GM18873 (cell line): ENCODE measurements around the gene BAIAP3.
"Not testable (repeated sequence)": the region's sequence is repeated elsewhere in the genome, so short reads cannot be mapped to it uniquely, and the experiment has no call there.

Experiments
- ATAC-seq: cut with Tn5 transposase; IDR thresholded peaks from one replicate; pipeline ENCODE4 v1.9.1; 2021; ENCODE audit warnings: mild to moderate bottlenecking, moderate library complexity, moderate number of reproducible peaks; ENCODE audit not compliant: unreplicated experiment, low FRiP score

BAIAP3 gene, protein sequence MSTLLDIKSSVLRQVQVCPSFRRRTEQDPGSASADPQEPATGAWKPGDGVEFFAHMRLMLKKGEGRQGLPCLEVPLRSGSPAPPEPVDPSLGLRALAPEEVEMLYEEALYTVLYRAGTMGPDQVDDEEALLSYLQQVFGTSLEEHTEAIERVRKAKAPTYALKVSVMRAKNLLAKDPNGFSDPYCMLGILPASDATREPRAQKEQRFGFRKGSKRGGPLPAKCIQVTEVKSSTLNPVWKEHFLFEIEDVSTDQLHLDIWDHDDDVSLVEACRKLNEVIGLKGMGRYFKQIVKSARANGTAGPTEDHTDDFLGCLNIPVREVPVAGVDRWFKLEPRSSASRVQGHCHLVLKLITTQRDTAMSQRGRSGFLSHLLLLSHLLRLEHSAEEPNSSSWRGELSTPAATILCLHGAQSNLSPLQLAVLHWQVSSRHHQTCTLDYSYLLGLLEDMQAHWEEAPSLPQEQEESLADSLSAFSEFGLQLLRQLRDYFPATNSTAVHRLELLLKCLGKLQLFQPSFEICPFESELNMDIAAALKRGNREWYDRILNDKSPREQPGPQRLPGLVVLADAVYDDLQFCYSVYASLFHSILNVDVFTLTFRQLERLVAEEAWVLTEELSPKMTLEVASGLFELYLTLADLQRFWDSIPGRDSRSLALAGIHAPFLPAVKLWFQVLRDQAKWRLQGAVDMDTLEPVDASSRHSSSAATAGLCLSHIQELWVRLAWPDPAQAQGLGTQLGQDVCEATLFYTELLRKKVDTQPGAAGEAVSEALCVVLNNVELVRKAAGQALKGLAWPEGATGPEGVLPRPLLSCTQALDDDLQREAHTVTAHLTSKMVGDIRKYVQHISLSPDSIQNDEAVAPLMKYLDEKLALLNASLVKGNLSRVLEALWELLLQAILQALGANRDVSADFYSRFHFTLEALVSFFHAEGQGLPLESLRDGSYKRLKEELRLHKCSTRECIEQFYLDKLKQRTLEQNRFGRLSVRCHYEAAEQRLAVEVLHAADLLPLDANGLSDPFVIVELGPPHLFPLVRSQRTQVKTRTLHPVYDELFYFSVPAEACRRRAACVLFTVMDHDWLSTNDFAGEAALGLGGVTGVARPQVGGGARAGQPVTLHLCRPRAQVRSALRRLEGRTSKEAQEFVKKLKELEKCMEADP

GRCh38 chr16:1333149-1333812 lies at the start of gene BAIAP3:
Gene BAIAP3 (plus strand): TSS chr16:1333645. CDS start chr16:1338550, 4,905 bp downstream.
- no peak for ATAC-seq

DNA sequence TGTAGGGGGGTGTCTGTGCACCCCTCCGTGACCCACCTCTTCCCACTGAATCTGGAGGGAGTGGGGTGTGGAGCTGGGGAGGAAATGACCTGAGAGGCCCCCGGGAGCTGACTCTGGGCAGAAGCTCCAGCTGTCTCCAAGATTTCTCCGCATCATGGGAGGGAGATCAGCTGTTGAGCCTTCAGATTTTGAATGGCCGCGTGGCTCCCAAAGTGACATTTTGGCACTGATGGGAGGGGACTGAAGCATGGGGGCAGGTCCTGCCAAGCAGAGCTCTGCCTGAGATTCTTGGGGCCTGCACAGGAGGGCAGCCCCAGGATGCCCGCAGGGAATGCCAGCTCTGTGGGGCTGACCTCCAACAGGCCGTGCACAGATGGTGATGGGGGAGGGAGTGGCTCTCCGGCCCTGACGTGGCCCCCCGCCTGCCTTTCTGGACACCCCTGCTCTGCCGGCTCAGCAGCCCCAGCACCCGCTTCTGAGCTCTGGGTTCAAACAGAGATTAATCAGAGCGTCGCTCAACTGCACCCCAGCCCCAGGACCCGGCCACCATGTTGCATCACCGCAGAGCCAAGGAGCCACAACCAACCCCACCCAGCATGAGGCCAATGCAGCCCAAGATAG lies 49.3 kb upstream of the BAIAP3 start:
- no peak for ATAC-seq

- no peak for ATAC-seq
Observed at GRCh38 chr16:1285669-1286512, 47.6 kb upstream of the BAIAP3 start.

DNA sequence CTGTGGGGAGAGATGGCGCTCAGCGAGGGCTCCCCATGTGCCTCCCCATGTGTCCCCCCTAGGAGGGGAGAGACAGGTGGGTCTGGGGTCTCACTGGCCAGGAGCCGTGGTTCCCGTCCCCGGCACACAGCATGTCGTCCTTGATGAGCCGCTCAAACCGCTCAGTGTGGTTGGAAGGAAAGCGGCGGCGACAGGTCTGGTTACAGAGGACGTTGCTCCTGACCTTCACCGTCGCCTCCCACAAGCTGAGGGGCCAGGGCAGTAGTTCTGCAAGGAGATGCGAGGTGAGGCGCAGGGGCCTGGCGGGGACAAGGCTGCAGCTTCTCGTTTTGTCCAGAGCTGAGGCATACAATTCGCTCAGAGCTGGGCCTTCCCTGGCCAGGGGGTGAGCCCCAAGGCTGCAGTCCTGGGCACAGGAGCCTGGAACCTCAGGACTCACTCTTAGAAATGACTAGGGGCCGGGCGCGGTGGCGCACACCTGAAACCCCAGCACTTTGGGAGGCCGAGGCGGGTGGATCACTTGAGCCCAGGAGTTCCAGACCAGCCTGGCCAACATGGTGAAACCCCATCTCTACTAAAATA lies 46.8 kb upstream of the BAIAP3 start:
- ATAC-seq, result no peak

DNA sequence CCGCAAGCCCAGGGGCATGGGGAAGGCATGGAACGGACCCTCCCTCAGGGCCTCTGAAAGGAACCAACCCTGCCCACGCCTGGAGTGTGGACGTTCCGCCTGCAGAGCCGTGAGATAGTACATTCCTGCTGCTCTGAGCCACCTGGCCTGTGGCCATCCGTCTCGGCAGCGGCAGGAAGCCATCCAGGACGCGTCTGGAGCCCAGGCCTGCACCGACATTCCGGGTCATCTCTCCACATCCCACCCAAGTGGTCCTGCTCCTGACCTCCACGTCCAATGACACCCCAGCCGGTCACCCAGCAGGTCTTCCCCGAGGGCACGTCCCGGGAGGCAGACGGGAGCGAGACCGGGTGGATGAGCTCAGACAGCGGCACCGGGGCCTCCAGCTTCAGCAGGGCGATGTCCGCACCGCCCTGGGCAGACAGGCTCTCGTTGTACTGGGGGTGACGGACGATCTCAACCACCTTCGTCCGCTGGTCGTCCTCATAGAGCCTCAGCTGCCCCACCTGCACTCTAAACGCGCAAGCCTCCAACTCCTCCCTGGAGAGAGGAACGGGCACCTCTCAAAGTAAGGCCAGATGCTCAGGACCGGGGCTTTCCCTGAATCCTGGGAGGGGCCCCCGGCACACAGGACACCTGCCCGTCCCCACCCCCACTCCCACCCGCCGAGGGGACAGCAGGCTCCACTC lies 45.3 kb upstream of the BAIAP3 start:
- no peak for ATAC-seq

- no peak for ATAC-seq
Observed at GRCh38 chr16:1288813-1289476, 44.5 kb upstream of the BAIAP3 start.

DNA sequence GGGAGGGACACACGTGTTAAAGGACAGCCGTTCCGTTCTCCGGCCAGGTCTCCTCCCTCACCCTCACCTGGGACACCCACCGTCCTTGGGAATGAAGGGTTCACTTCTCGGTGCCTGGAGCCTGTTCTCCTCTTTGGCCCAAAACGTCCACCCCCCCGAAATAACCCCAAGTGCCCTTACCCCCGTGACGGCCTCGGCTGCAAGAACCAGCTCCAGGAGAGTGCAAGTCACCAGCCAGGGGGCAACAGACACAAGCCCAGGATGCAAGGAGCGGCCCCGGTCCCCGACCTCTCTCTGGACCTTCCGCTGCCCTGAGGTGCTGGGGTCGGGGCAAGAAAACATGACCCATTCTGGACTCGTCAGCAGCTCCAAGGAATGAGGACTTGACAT lies 44.0 kb upstream of the BAIAP3 start:
- no peak for ATAC-seq

DNA sequence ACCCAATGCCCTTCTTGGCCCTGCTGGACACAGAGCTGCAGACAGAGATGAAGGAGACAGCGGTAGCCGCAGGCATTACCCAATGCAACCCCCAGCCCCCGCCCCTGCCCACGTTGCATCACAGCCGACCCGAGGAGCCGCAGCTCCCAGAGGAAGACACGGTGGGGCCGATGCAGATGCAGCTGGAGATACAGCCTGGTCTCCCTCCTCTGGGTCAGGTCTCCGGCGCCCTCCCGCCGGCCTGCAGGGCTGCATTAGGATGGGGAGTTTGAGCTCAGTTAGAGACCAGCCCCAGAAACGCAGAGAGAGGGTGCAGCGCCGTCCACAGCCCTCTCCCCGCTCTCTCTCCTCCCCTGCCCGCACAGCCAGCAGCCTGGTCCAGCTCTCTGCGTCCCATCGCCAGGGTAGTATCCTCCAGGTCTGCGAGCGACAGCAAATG lies 43.4 kb upstream of the BAIAP3 start:
- ATAC-seq, result no peak

DNA sequence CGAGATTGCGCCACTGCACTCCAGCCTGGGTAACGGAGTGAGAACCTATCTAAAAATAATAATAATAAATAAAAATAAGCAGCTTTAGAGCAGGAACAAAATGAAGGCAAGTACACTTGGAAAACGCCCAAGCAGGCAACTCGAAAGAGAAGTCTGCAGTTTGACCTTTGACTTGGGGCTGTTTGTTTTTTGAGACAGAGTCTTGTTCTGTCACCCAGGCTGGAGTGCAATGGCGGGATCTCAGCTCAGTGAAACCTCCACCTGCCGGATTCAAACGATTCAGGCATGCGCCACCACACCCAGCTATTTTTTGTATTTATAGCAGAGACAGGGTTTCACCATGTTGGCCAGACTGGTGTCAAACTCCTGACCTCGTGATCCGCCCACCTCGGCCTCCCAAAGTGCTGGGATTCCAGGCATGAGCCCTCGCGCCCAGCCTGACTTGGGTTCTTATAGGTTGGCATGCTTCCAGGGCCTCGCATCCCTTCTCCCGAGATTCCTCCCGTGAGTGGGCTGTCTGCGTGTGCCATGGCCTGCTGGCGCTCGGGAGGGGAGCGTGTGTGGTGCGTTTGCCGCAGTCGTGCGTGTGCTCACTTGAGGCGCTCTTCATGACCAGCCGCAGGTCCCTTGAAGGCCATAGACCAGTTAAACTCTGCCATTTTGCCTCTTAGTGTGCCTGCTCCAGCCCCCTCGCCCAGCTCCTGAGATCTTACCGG lies 42.4 kb upstream of the BAIAP3 start:
- no peak for ATAC-seq

- ATAC-seq, result no peak
Observed at GRCh38 chr16:1291576-1291974, 41.9 kb upstream of the BAIAP3 start.

DNA sequence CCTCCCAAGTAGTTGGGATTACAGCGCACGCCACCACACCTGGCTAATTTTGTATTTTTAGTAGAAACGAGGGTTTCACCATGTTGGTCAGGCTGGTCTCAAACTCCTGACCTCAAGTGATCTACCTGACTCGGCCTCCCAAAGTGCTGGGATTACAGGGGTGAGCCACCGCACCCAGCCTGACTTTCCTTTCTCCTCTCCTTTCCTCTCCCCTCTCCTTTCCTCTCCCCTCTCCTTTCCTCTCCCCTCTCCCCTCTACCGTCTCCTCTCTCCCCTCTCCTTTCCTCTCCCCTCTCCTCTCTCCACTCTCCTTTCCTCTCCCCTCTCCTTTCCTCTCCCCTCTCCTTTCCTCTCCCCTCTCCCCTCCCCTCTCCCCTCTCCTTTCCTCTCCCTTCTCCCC lies 41.2 kb upstream of the BAIAP3 start:
- ATAC-seq, result not testable (repeated sequence)

DNA sequence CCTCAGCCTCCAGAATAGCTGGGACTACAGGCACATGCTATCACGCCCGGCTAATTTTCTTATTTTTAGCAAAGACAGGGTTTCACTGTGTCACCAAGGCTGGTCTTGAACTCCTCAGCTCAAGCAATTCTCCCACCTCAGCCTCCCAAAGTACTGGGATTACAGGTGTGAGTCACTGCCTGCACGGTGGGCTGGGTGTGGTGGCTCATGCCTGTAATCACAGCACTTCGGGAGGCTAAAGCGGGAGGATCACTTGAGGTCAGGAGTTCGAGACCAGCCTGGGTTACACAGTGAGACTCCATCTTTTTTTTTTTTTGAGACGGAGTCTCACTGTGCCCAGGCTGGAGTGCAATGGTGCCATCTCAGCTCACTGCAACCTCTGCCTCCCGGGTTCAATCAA lies 40.6 kb upstream of the BAIAP3 start:
- not testable (repeated sequence) for ATAC-seq

GRCh38 chr16:1293921-1294656 lies 39.4 kb upstream of the BAIAP3 start:
- ATAC-seq, result no peak

GRCh38 chr16:1295465-1295864 lies 38.0 kb upstream of the BAIAP3 start:
- no peak for ATAC-seq

- ATAC-seq, result not testable (repeated sequence)
Observed at GRCh38 chr16:1296688-1297017, 36.8 kb upstream of the BAIAP3 start.

- no peak for ATAC-seq
Observed at GRCh38 chr16:1297018-1297696, 36.3 kb upstream of the BAIAP3 start.
